GM19438 (cell line): ENCODE measurements around the gene UGT2B17.
"Not testable (repeated sequence)": the region's sequence is repeated elsewhere in the genome, so short reads cannot be mapped to it uniquely, and the experiment has no call there.

Source experiments
- ATAC-seq: cut with Tn5 transposase; IDR thresholded peaks from one replicate; pipeline ENCODE4 v1.9.1; 2021; ENCODE audit warnings: low read depth; ENCODE audit not compliant: unreplicated experiment

The UGT2B17 gene

DNA sequence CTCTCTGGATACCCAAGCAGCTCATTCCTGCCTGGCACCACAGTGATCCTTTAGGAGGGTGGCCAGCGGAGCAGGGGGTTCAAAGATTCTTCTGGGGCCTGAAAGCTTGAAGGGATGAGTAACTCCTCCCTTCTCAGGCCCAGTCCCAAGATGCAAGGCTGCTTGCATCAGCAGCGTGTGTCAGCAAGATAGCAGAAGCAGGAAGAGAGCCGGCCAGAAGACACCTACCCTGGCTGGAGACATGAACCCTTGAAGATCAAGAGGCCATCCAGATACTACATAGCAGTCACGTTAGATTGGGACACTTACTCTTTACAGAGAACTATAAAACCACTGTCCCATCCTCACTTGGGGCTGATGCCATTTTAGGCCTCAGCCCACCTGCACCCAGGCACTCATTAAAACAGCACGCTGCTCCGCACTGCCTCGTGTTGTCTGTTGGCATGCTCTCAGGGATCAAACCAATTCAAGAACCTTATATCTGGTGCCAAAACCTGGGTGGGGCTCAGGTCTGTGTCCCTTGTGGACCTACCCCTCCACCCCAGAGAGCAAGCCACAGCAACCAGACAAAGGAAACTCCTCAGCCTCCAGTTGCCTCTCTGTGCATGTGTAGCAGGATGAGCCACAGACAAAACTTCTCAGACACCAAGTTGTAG, 6.5 kb downstream of the UGT2B17 start:
- ATAC-seq, result peak; percentile 55

DNA sequence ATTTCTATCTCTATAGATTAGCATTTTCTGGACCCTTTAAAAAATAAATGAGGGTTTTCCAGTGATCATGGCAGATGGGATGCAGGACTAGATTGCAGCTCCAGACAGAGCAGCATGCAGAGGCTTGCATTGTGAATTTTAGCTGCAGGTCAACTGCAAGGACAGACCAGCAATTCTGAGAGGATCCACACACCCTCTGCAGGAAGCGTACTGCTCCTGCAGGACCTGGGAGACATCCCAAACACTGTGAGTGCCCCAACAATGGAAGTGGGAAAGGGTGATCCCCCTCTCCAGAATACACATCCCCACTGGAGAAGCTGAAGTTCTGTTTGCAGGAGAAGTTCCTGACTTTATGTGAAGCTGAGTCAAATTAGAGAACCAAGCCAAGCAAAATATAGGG, 7.1 kb downstream of the UGT2B17 start:
- peak; percentile 18 for ATAC-seq

DNA sequence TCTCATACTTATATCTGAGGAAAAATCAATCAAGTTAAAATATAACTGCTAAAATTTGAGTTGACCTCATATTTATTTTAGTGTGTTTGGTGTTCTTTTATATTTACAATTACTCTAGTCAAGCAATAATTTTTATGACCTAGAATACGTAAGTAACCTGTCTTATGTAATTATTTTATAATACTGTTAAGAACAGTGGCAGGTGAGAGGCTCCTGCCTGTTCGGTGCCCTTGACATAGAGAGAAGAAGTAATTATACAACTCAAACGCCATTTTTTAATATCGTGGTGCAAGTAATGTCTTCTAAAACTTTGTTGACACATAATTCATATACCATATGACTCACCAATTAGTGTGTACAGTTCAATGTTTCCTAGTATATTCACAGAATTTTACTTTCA, 7.6 kb downstream of the UGT2B17 start:
- ATAC-seq, result not testable (repeated sequence)

DNA sequence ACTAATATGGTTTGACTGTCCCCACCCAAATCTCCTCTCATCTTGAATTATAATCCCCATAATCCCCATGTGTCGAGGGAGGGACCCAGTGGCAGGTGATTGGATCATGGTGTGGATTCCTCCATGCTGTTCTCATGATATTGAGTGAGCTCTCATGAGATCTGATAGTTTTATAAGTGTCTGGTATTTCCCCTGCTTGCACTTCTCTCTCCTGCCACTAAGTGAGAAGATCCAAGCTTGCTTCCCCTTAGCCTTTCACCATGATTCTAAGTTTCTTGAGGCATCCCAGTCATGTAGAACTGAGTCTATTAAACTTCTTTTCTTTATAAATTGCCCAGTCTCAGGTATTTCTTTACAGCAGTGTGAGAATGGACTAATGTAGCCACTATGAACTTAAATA, 9.8 kb downstream of the UGT2B17 start:
- ATAC-seq, result not testable (repeated sequence)

DNA sequence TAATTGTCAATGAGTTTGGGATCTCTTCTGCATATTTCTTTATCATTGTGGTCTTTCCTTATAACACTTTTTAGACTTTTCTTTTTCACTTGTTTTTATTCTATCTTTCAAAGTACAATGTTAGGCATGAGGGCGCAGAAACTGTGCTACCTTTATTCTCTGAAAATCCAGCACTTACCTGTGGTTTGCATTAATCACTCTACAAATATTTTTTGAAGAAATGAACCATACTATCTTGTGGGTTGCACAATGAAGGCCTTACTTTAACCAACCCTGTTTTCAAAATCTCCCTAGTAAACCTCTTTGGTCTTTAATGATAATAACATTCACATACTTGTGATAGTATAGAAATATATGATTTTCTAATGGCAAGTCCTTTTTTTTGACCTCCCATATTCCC, 11.0 kb downstream of the UGT2B17 start:
- not testable (repeated sequence) for ATAC-seq

DNA sequence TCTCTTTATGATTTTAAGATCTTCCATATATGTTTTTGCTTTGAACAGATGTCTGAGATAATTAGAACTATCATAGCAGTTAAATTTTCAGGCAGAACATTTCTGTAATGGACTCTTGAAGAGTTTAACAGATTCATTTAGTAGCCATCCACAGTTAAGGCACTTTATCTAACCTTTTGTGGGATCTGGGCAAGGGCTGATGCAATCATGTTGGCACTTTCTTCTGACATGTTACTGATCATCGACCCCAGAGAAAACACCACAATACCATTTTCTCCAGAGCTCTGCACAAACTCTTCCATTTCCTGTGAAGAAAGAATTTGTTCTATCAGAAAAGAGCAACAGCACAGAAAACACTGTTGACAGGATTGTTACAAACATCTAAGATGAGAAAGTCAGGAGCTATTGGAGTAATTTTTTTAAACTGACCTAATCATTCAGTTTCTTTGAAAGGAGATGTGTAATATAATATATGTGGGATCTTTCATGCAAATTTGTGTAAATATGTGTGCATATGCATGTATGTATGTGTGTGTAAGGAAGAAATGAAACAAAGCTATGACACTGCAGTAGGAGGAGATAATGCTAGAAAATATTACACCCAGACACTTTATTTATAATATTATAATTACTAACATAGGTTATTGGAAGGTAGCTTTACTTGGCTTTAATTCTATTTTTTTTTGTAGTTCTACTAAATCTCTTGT, 15.6 kb downstream of the UGT2B17 start:
- ATAC-seq, result not testable (repeated sequence)

DNA sequence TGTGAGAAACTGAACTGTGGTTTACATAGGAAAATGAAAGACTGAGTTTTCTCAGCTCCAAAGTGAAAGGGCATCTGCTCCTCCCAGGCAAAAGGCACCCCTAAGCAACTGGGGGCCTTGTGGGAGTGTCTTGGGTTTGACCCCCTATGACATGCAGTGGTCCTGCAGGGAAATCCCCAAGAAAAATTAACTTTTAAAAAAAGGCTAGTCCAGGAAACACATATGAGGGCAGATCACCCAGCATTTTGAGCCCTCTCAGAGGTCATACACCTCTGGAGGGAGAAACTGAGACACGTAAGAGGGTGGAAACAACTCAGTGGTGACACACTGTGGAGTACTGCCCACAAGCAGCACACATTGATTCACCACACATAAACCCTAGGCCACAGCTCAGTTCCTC, 22.3 kb downstream of the UGT2B17 start:
- ATAC-seq, result peak; percentile 44

DNA sequence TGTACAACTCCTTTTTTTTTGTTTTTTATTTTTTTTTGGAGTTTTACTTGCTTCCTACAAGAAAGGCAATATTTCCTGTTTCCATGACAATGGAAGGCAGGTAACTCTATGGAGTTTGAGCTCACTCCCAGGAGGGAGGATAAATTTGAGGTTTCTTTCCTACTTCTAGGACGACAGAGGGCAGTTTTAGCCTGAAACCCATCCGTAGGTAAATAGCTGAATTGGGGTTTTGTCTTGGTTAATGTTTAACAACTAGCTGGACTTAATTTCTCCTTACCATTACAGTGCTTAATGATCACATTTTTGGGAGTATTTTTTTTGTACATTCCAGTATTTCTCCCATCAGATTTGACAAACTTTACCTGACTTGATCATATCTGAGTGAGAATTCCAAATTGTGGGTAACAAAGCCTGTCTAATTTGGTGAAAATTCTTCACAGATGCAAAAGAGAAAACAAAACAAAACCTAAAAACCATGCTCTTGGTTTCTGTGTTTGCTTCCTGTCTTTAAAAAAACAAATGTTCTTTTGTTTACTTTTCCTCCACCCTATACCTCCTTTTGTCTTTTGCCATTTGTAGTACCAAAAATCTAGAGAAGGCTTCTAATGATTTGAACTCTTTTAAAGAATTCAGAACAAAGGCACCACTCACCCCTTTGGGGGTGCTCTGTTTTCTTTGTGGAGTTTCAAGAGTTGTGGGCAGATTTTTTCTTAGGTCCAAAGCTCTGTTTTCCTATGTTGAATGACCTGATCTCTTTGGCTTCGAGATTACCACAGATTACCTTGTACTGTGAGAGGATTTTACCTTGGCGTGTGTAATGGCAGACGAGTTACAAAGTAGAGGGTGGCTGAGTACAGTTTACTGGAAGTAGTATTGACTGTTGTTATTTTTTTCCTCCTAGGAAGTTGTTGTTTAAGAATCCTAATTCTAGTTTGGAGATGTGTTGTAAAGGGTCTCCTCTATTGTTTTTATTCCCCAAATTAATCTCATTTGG, 23.0 kb downstream of the UGT2B17 start:
- peak; percentile 75 for ATAC-seq

DNA sequence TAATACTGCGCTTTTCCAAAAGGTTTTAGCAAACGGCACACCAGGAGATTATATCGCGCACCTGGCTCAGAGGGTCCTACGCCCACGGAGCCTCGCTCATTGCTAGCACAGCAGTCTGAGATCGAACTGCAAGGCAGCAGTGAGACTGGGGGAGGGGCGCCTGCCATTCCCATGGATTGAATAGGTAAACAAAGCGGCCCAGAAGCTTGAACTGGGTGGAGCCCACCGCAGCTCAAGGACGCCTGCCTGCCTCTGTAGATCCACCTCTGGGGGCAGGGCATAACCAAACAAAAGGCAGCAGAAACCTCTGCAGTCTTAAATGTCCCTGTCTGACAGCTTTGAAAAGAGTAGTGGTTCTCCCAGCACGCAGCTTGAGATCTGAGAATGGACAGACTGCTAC, 33.4 kb downstream of the UGT2B17 start:
- not testable (repeated sequence) for ATAC-seq

DNA sequence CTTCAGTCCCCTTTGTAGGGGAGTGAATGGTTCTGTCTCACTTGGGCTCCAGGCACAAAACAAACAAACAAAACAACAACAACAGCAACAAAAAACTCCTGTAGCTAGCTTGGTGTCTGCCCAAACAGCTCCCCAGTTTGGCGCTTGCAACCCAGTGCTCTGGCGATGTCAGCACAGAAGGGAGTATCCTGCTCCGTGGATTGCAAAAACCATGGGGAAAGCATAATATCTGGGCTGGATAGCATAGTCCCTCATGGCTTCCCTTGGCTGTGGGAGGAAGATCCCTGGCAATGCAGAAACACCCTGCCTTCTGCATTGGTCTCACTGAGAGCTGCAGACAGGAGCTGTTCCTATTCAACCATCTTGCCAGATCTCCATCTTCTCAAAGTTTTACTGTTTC, 39.7 kb downstream of the UGT2B17 start:
- ATAC-seq, result no peak

DNA sequence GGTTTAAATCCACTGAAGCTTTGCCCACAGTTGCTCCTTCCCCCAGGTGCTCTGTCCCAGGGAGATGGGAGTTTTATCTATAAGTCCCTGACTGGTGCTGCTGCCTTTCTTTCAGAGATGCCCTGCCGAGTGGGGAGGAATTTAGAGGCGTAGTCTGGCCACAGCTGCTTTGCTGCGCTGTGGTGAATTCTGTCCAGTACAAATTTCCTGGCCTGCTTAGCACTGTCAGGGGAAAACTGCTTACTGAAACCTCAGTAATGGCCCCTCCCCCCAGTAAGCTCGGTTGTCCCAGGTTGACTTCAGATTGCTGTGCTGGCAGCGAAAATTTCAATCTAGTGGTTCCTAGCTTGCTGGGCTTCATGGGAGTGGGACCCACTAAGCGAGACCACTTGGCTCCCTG, 40.1 kb downstream of the UGT2B17 start:
- no peak for ATAC-seq

DNA sequence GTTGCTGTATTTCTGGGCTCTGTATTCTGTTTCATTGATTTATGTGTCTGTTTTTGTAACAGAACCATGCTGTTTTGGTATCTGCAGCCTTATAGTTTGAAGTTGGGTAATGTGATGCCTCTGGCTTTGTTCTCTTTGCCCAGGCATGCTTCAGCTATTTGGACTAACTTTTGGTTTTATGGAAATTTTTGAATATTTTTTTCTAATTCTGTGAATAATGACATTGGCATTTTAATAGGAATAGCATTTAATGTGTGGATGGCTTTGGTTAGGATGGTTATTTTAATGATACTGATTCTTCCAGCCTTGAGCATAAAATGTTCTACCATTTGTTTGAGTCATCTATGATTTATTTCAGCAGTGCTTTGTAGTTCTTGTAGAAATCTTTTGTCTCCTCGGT, 53.9 kb downstream of the UGT2B17 start:
- ATAC-seq, result not testable (repeated sequence)

DNA sequence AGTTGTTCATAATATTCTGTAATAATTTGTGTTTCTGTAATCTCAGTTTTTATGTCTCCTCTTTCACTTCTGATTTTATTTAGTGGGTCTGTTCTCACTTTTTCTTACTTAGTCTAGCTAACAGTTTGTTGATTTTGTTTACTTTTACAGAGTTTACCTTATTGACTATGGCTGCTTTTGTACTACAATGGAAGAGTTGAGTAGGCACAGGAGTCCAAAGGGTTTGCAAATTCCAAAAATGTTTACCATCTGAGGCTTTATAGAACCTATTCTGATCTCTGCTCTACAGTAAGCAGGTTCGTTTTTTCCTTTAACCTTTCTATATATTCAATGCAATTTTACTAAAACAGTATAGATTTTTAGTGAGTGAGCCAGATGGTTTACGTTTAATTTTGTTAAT, 55.1 kb downstream of the UGT2B17 start:
- no peak for ATAC-seq

DNA sequence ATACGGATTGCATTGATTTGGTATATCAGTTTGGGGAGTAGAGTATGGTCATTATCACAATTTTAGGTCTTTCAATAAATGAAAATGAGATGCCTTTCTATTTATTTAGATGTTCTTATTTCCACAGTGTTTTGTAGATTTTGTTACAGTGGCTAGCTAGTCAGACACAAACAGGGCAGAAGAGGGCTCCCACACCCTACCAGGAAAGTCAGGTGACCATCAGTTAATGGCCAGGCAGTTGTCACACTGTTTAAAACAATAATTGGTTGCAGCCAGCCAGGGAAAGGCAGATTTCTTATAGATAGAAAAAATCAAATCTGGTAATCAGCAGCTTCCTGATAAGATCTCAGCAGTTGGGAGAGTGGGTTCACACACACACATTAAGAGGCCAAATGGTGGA, 57.2 kb downstream of the UGT2B17 start:
- no peak for ATAC-seq

DNA sequence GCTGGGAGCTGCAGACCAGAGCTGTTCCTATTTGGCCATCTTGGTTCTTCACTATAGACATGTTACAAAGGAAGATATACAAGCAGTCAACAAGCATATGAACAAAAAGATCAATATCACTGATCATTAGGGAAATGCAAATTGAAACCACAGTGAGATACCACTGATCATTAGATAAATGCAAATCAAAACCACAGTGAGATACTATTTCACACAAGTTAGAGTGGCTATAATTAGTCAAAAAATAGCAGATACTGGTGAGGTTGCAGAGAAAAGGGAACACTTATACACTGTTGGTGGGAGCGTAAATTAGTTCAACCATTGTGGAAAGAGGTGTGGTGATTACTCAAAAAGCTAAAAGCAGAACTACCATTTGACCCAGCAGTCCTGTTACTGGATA, 70.7 kb downstream of the UGT2B17 start:
- not testable (repeated sequence) for ATAC-seq

DNA sequence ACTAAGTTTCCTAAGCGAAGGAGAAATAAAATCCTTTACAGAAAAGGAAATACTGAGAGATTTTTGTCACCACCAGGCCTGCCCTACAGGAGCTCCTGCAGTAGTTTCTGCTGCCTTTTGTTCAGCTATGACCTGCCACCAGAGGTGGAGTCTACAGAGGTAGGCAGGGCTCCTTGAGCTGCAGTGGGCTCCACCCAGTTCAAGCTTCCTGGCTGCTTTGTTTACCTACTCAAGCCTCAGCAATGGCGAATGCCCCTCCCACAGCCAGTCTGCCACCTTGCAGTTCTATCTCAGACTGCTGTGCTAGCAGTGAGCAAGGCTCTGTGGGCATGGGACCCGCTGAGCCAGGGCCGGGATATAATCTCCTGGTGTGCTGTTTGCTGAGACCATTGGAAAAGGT, 71.3 kb downstream of the UGT2B17 start:
- ATAC-seq, result not testable (repeated sequence)

DNA sequence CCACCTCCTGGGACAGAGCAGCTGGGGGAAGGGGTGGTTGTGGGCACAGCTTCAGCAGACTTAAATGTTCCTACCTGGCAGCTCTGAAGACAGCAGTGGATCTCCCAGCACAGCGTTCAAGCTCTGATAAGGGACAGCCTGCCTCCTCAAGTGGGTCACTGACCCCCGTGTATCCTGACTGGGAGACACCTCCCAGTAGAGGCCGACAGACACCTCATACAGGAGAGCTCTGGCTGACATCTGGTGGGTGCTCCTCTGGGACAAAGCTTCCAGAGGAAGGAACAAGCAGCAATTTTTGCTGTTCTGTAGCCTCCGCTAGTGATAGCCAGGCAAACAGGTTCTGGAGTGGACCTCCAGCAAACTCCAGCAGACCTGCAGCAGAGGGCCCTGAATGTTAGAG, 72.7 kb downstream of the UGT2B17 start:
- not testable (repeated sequence) for ATAC-seq

DNA sequence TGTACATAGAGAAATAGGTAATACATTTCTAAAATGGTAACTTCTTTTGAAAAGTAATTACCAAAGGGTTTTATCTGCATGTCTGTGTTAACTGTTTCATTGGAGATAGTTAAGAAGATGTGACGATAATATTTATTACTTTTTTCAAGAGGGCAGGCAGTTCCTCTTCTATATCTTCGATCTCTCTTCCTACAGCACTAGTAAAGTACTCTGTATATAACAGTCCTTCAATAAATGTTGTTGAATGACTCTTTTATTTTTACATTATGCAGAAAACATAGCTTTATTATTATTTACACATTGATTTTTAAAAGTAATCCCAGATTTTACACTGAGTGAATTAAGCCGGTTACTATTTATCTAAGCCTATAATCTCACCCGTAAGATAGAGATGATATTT, 77.1 kb downstream of the UGT2B17 start:
- no peak for ATAC-seq

DNA sequence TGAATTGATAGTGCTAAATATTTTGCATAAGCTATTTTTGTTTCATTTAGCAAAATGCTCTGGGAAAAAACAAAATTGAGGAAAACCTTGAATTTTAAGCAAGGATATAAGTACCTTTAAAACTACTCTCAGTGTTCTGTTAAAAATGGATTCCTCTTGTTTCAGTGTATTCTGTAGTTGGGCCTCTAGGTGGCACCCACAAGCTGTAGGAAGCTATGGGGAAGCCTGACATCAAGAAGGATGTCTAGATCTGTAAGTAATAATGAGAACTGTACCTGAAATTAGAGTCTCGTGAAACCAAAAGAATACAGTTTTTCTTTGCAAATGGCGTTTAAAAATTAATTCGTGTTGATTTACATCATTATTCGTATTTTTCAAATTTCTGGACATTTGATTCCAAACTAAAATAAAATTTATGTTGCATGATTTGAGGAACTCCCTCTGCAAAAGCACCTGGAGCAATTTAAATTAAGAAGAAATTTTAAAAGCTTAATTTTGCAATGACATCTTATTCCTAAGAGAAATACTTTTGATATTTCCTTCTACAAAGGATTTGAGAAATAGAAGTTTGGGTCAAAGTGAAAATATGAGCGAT, 77.6 kb downstream of the UGT2B17 start:
- peak; percentile 65 for ATAC-seq

DNA sequence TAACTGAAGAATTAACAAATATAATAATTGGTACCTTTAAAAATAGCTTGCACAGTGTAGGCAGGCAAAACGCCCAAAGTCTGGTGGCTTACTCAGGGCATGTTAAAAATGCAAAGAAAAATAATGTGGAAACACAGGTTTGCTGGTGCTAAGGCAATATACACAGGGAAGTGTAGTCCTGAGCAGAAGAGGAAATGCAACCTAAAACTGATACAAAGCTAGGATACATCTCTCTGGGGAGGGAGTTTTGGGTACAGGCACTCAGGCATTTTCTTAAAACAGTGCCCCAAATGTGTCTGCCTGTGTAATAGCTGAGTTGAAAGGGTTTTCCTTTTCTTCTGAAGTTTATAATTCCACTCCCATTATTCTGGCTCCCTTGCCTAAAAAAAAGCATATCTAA, 81.4 kb downstream of the UGT2B17 start:
- peak; percentile 68 for ATAC-seq
